ENCODE results near the gene C12orf76. TPM values are rescaled to one million over a fixed set of nuclear protein-coding genes. Genes with fewer than 3 reads are reported as not detected.
A peak's percentile ranks its signal among the peaks of the same experiment; 100 is the strongest.

Gene C12orf76
- polyA plus RNA-seq, 2 of the 4 experiments (the other 2 are of a cell fraction) = 13.3 to 22.6 TPM

- no peak for TF ChIP-seq ELK1 (IDR thresholded peaks at IDR 0.05; ENCODE audit: low read depth, low read length)
- TF ChIP-seq SREBF2 (IDR thresholded peaks at IDR 0.05) = no peak
- TF ChIP-seq ATOH8 (CRISPR knock-in tag; IDR thresholded peaks at IDR 0.05; ENCODE audit: low read depth) = peak; percentile 55; the same call in 1 of the 2 replicates
- peak; percentile 66; the same call in 1 of the 2 replicates for TF ChIP-seq HOXB5 (CRISPR knock-in tag; IDR thresholded peaks at IDR 0.05)
These were observed 49.2 kb downstream of the C12orf76 start, which contains the start of gene ANKRD13A (continued) for GRCh38 chr12:109998904-109999648.

GRCh38 chr12:109998241-109998903 lies 50.0 kb downstream of the C12orf76 start:
- Histone ChIP-seq H3K4me2 (peak overlapping the region; percentile 94), H3K4me1 (peaks cover 30% of the 10 kb centered on the region), H3K9me3 (no peaks in the 10 kb centered on the region), H3K4me3 (peak overlapping the region; percentile 92), H3K27ac (peak overlapping the region; percentile 95 to 98)
- TF ChIP-seq BCL3 (IDR thresholded peaks at IDR 0.05) (no peak), HOXB13 (CRISPR knock-in tag; IDR thresholded peaks at IDR 0.05; ENCODE audit: low read depth) (no peak), RCOR1 (IDR thresholded peaks at IDR 0.05; ENCODE audit: low read depth, low read length) (no peak), ZC3H11A (IDR thresholded peaks at IDR 0.05) (no peak), EP300 (IDR thresholded peaks at IDR 0.05) (no peak), POLR2AphosphoS2 (conservative IDR thresholded peaks at IDR 0.05; ENCODE audit: low read length) (no peak), GATA3 (IDR thresholded peaks at IDR 0.05; ENCODE audit: borderline replicate concordance) (no peak), KDM5A (IDR thresholded peaks at IDR 0.05) (no peak), CBX8 (IDR thresholded peaks at IDR 0.05) (no peak), BHLHE40 (IDR thresholded peaks at IDR 0.05; ENCODE audit: low read depth, low read length) (no peak), MAX (IDR thresholded peaks at IDR 0.05) (no peak), HOXB5 (CRISPR knock-in tag; IDR thresholded peaks at IDR 0.05) (no peak), EHMT2 (IDR thresholded peaks at IDR 0.05; ENCODE audit: low read depth) (no peak), JUN (IDR thresholded peaks at IDR 0.05) (no peak), KDM1A (IDR thresholded peaks at IDR 0.05; ENCODE audit: low read depth) (no peak), MAZ (IDR thresholded peaks at IDR 0.05; ENCODE audit: borderline replicate concordance, low read depth, low read length) (no peak), SREBF2 (IDR thresholded peaks at IDR 0.05) (no peak)
- TF ChIP-seq, protein P1, sequence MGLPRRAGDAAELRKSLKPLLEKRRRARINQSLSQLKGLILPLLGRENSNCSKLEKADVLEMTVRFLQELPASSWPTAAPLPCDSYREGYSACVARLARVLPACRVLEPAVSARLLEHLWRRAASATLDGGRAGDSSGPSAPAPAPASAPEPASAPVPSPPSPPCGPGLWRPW (IDR thresholded peaks at IDR 0.05) = no peak
- TF ChIP-seq, protein P2, sequence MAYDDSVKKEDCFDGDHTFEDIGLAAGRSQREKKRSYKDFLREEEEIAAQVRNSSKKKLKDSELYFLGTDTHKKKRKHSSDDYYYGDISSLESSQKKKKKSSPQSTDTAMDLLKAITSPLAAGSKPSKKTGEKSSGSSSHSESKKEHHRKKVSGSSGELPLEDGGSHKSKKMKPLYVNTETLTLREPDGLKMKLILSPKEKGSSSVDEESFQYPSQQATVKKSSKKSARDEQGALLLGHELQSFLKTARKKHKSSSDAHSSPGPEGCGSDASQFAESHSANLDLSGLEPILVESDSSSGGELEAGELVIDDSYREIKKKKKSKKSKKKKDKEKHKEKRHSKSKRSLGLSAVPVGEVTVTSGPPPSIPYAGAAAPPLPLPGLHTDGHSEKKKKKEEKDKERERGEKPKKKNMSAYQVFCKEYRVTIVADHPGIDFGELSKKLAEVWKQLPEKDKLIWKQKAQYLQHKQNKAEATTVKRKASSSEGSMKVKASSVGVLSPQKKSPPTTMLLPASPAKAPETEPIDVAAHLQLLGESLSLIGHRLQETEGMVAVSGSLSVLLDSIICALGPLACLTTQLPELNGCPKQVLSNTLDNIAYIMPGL (CRISPR knock-in tag; IDR thresholded peaks at IDR 0.05; ENCODE audit: borderline replicate concordance) = no peak
- no peak for DNase-seq (ENCODE audit: low read depth in 1 of 2, low spot score in 1 of 2)
- no peak for FAIRE-seq
- ChIA-PET POLR2A (interaction anchor here (0.7 to 2.1 kb wide), 2 partner anchors 433 to 471 kb away, joined by 3 to 8 read pairs; partner anchors contain the start of gene FAM216A), CTCF (interaction anchor here (0.5 to 1.8 kb wide), 4 partner anchors 44 to 433 kb away, joined by 3 to 7 read pairs (median 3); no protein-coding TSS in a partner anchor)
- 0 out of 6 replicates have a peak, but pooled peaks of 1 of the 2 experiments have one; percentile 1 for ATAC-seq
- WGBS (ENCODE audit: missing lambda C conversion rate) = 67% methylated on average over 9 of the region's 9 CpGs
